HAP-1 (cell line): ENCODE results near the gene SEL1L2.
"Not testable (repeated sequence)": the region's sequence is repeated elsewhere in the genome, so short reads cannot be mapped to it uniquely, and the experiment has no call there.

Experiments
- DNase-seq, 2 experiments: peaks; one replicate each; pipeline ENCODE4 v3.0.0-alpha.2; 2016 to 2020; ENCODE audit warnings: low spot score in 2 of 2
- H3K27me3 ChIP-seq: fragments of 250-450 bp; sonication (Bioruptor Pico); 2 replicates; pipeline ENCODE4 v1.5.1; 2020; ENCODE audit warnings: low read depth, mild to moderate bottlenecking, moderate library complexity
- H3K36me3 ChIP-seq: fragments of 250-450 bp; sonication (Bioruptor Pico); replicated peaks from 2 replicates; pipeline ENCODE4 v1.5.1; 2020; ENCODE audit warnings: mild to moderate bottlenecking
- H3K4me1 ChIP-seq: fragments of 250-450 bp; sonication (Bioruptor Pico); 2 replicates; pipeline ENCODE4 v1.5.1; 2020; ENCODE audit warnings: mild to moderate bottlenecking
- H3K4me3 ChIP-seq: fragments of 250-450 bp; sonication (Bioruptor Pico); 2 replicates; pipeline ENCODE4 v1.5.1; 2020; ENCODE audit warnings: mild to moderate bottlenecking, moderate library complexity
- H3K9me3 ChIP-seq: fragments of 250-450 bp; sonication (Bioruptor Pico); 2 replicates; pipeline ENCODE4 v1.5.1; 2020; ENCODE audit warnings: mild to moderate bottlenecking, moderate library complexity
- in situ Hi-C: fragments of 300-500 bp; cut with MboI; formaldehyde crosslinking; loops from 3 replicates; pipeline ENCODE4 v1.14.3; 2020; ENCODE audit warnings: low sequenced_read_pairs, inconsistent platforms, mixed read lengths

The SEL1L2 gene, protein sequence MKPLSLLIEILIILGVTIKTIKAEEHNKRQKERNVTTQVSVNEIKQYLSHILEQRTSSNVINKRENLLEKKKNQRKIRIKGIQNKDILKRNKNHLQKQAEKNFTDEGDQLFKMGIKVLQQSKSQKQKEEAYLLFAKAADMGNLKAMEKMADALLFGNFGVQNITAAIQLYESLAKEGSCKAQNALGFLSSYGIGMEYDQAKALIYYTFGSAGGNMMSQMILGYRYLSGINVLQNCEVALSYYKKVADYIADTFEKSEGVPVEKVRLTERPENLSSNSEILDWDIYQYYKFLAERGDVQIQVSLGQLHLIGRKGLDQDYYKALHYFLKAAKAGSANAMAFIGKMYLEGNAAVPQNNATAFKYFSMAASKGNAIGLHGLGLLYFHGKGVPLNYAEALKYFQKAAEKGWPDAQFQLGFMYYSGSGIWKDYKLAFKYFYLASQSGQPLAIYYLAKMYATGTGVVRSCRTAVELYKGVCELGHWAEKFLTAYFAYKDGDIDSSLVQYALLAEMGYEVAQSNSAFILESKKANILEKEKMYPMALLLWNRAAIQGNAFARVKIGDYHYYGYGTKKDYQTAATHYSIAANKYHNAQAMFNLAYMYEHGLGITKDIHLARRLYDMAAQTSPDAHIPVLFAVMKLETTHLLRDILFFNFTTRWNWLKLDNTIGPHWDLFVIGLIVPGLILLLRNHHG

DNA sequence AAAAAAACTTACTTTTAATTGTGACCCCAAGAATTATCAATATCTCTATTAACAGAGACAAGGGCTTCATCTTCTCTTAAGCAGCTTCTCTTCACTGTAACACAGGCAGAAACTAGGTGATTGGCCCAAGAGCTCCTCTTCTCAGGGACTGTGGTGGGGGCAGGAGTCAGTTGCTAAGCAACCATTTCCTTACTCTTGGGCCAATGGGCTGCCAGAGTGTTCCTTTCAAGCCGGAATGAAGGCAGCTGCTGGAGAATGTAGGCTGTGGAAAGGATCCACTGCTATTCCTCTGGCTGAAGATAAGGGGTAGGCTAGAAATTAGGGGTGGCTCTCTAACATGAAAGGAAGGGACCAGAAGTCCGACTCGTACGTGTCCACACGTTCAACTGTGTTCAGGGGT, at the start of gene SEL1L2:
Gene SEL1L2, minus strand, starts transcription at position 150 of the 400 bp plus-strand sequence. Its CDS starts 80 bp downstream, at position 70.
- H3K4me3 ChIP-seq: no peak within 1 kb of the TSS
- in situ Hi-C loops: no loop called here
- no peak for DNase-seq
- H3K4me1 ChIP-seq: no peaks in the 10 kb centered on the region
- H3K36me3 ChIP-seq: no peaks in the 10 kb centered on the region
- H3K9me3 ChIP-seq: no peaks in the 10 kb centered on the region; the same call in 1 of the 2 replicates
- no peaks in the 10 kb centered on the region for H3K27me3 ChIP-seq

- no peak for DNase-seq
- H3K4me1 ChIP-seq: no peaks in the 10 kb centered on the region
- in situ Hi-C loops: no loop called here
These were observed 46.2 kb upstream of the SEL1L2 start for GRCh38 chr20:14036567-14036966.

GRCh38 chr20:14033310-14033709, 42.9 kb upstream of the SEL1L2 start:
- no peak for DNase-seq
- in situ Hi-C loops: no loop called here
- no peaks in the 10 kb centered on the region for H3K36me3 ChIP-seq
- no peak overlapping the region for H3K4me3 ChIP-seq
- no peaks in the 10 kb centered on the region for H3K9me3 ChIP-seq
- no peaks in the 10 kb centered on the region for H3K27me3 ChIP-seq
- H3K4me1 ChIP-seq: no peaks in the 10 kb centered on the region

More at GRCh38 chr20:14036567-14036966, 46.2 kb upstream of the SEL1L2 start:
- Histone ChIP-seq H3K36me3 (no peaks in the 10 kb centered on the region), H3K4me3 (no peak overlapping the region), H3K9me3 (no peaks in the 10 kb centered on the region), H3K27me3 (no peaks in the 10 kb centered on the region)

DNA sequence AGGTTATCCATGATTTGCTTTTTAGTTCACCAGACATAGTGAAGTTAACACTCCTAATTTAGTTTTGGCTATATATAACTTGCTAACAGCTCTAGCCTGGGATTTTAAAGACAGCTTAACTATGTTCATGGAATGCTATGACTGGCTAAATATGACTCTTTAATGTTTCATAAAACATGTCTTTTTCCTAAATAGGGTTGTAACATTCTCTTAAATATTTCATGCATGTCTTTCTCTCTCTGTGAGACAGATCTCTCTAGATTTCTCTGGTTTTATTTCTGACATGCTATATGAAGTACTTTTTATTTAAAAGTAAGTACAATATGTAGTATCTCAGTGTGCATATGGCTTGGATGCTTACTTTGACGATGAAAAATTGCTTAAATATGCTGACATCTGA, 40.6 kb upstream of the SEL1L2 start:
- no peaks in the 10 kb centered on the region for H3K4me1 ChIP-seq
- no peaks in the 10 kb centered on the region for H3K9me3 ChIP-seq
- no peaks in the 10 kb centered on the region for H3K36me3 ChIP-seq
- H3K27me3 ChIP-seq: no peaks in the 10 kb centered on the region
- no peak overlapping the region for H3K4me3 ChIP-seq
- no peak for DNase-seq
- in situ Hi-C loops: no loop called here

GRCh38 chr20:14012671-14013070, 22.3 kb upstream of the SEL1L2 start:
- H3K27me3 ChIP-seq: no peaks in the 10 kb centered on the region
- no peaks in the 10 kb centered on the region for H3K36me3 ChIP-seq
- no peak for DNase-seq
- no peak overlapping the region for H3K4me3 ChIP-seq
- H3K4me1 ChIP-seq: no peaks in the 10 kb centered on the region
- in situ Hi-C loops: no loop called here
- no peaks in the 10 kb centered on the region for H3K9me3 ChIP-seq

DNA sequence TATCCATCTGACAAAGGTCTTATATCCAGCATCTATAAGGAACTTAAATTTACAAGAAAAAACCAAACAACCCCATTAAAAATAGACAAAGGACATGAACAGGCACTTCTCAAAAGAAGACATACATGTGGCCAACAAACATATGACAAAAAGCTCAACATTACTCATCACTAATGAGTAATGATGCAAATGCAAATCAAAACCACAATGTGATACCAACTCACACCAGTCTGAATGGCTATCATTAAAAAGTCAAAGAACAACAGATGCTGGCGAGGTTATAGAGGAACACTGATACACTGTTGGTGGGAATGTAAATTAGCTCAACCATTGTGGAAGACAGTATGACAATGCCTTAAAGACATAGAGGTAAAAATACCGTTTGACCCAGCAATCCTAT, 18.8 kb upstream of the SEL1L2 start:
- Histone ChIP-seq H3K4me3 (no peak overlapping the region), H3K36me3 (no peaks in the 10 kb centered on the region), H3K27me3 (no peaks in the 10 kb centered on the region), H3K4me1 (no peaks in the 10 kb centered on the region), H3K9me3 (no peaks in the 10 kb centered on the region)
- in situ Hi-C loops: no loop called here
- no peak for DNase-seq

GRCh38 chr20:14005996-14006395, 15.6 kb upstream of the SEL1L2 start:
- no peak for DNase-seq
- in situ Hi-C loops: no loop called here
- no peak overlapping the region for H3K4me3 ChIP-seq
- no peaks in the 10 kb centered on the region for H3K36me3 ChIP-seq
- no peaks in the 10 kb centered on the region for H3K9me3 ChIP-seq
- H3K4me1 ChIP-seq: no peaks in the 10 kb centered on the region
- H3K27me3 ChIP-seq: no peaks in the 10 kb centered on the region

DNA sequence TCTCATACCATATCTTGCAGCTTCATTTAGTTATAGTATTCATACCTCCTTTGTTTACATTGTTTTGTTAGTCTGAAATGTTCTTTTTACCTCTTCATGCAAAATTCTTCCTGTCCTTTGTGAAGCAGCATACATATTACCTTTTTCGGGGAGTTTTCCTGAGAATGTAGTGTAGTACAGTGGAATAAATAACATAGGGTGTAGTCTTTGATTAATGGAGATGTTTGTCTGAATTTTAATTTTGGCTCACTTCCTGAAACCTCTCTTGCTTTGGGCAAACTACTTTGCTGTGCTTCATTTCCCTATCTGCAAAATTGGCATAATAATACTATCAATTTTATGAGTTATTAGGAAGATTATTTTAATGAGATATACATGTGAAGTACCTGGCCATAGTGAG, 10.5 kb upstream of the SEL1L2 start:
- no peaks in the 10 kb centered on the region for H3K9me3 ChIP-seq
- H3K36me3 ChIP-seq: no peaks in the 10 kb centered on the region
- H3K4me1 ChIP-seq: no peaks in the 10 kb centered on the region
- DNase-seq: no peak
- no peak overlapping the region for H3K4me3 ChIP-seq
- H3K27me3 ChIP-seq: no peaks in the 10 kb centered on the region; the same call in 1 of the 2 replicates
- in situ Hi-C loops: no loop called here

- no peaks in the 10 kb centered on the region for H3K4me1 ChIP-seq
- no peaks in the 10 kb centered on the region for H3K36me3 ChIP-seq
- no peaks in the 10 kb centered on the region; the same call in 1 of the 2 replicates for H3K9me3 ChIP-seq
- in situ Hi-C loops: no loop called here
- no peak for DNase-seq
- no peaks in the 10 kb centered on the region; the same call in 1 of the 2 replicates for H3K27me3 ChIP-seq
- no peak overlapping the region for H3K4me3 ChIP-seq
These were observed 5.9 kb upstream of the SEL1L2 start for GRCh38 chr20:13996265-13996664.

GRCh38 chr20:13995841-13996240, 5.4 kb upstream of the SEL1L2 start:
- no peak for DNase-seq
- Histone ChIP-seq H3K4me1 (no peaks in the 10 kb centered on the region), H3K4me3 (no peak overlapping the region), H3K36me3 (no peaks in the 10 kb centered on the region), H3K9me3 (no peaks in the 10 kb centered on the region; the same call in 1 of the 2 replicates), H3K27me3 (no peaks in the 10 kb centered on the region; the same call in 1 of the 2 replicates)
- in situ Hi-C loops: no loop called here

DNA sequence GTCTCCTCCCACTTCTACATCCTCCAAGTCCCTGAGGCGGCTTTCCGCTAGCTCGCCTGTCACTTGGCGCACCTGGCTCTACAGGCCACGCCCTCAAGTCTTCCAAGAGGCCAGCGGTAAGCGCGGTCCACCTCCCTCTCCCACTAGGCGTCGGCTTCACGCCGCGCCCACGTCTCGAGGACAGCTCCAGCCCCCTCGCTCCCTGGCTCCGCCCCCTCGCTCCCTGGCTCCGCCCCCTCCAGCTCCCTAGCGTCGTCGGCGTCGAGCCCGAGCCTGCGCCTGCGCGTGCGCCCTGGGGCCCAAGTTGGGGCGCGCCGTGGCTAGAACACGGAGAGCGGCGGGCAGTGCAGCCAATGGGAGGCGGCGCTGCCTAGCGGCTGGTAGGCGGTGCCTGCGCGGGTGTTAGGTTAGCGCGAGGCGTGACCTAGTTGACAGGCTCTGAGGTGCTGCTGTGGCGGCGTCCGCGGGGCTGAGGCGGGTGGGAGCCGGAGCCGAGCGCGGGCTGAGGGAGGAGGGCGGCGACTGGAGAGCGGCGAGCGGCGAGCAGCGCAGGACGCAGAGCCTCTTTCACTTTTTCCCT, 4.8 kb upstream of the SEL1L2 start, which contains the start of gene MACROD2:
Gene MACROD2, plus strand, starts transcription at position 431 of the 580 bp plus-strand sequence.
- in situ Hi-C loops: no loop called here
- Histone ChIP-seq H3K4me1 (no peaks in the 10 kb centered on the region), H3K27me3 (no peaks in the 10 kb centered on the region; the same call in 1 of the 2 replicates), H3K36me3 (no peaks in the 10 kb centered on the region), H3K4me3 (no peak within 1 kb of the TSS), H3K9me3 (no peaks in the 10 kb centered on the region; the same call in 1 of the 2 replicates)
- DNase-seq: no peak

DNA sequence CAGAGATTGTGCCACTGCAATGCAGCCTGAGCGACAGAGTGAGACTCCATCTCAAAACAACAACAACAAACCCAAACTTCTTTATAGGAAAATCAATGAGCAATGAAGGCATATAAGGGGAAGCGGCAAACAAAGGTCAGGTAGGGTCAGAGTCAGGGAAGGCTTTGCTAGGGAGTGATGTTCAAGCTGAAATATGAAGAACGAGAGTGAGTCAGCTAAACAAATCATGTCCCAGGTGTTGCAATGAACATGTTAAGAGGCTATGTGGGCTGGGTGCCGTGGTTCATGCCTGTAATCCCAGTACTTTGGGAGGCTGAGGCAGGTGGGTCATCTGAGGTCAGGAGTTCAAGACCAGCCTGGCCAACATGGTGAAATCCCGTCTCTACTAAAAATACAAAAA, 1.5 kb upstream of the SEL1L2 start:
- H3K4me3 ChIP-seq, H3K4me1 ChIP-seq, DNase-seq, in situ Hi-C loops, H3K9me3 ChIP-seq, H3K36me3 ChIP-seq, H3K27me3 ChIP-seq: not testable (repeated sequence)

DNA sequence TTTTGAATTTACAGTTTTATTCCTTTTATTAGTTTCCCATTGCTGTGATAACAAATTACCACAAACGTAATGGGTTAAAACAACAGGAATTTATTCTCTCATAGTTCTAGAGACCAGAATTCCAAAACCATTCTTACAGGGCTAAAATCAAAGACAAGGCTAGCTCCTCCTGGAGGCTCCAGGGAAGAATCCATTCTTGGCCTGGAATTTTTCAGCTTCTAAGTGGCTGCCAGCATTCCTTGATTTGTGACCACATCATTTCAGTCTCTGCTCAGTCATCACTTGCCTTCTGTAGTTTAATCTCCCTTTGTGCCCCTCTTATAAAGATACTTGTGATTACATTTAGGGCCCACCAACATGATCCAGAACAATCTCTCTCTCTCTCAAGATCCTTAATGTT, 897 bp upstream of the SEL1L2 start:
- Histone ChIP-seq H3K36me3 (no peaks in the 10 kb centered on the region), H3K9me3 (no peaks in the 10 kb centered on the region; the same call in 1 of the 2 replicates), H3K4me1 (no peaks in the 10 kb centered on the region), H3K4me3 (no peak overlapping the region), H3K27me3 (no peaks in the 10 kb centered on the region)
- DNase-seq: no peak
- in situ Hi-C loops: no loop called here

- DNase-seq: no peak
These were observed 6.2 kb downstream of the SEL1L2 start for GRCh38 chr20:13984211-13984610.

More at GRCh38 chr20:13984211-13984610, 6.2 kb downstream of the SEL1L2 start:
- no peaks in the 10 kb centered on the region for H3K36me3 ChIP-seq
- H3K27me3 ChIP-seq: no peaks in the 10 kb centered on the region
- H3K4me3 ChIP-seq: no peak overlapping the region
- no peaks in the 10 kb centered on the region for H3K9me3 ChIP-seq
- in situ Hi-C loops: no loop called here
- H3K4me1 ChIP-seq: no peaks in the 10 kb centered on the region
